Caki2 (cell line): Measurements from ENCODE around the gene CYP2D6. TPM values are rescaled to one million over a fixed set of nuclear protein-coding genes. Genes with fewer than 3 reads are reported as not detected.
"Not testable (repeated sequence)": the region's sequence is repeated elsewhere in the genome, so short reads cannot be mapped to it uniquely, and the experiment has no call there.

Experiments
- DNase-seq: peaks from one replicate; pipeline ENCODE4 v3.0.0-alpha.2; 2015; ENCODE audit warnings: low read depth
- in situ Hi-C: cut with HindIII; loops from 2 replicates; pipeline ENCODE4 v1.10.0; 2016; ENCODE audit warnings: low sequenced_read_pairs, low pct_unique_long_range_greater_than_20kb, mixed read lengths
- total RNA-seq: library from RNA; depleted of rRNA; stranded (reverse); fragments of >200 nt; shearing (Covaris generic); gene quantifications from 2 replicates; pipeline ENCODE4 v1.2.3, GENCODE V29; 2014; ENCODE audit warnings: low replicate concordance

Gene CYP2D6
- total RNA-seq, 1 experiment from 2014 or later: not detected

DNA sequence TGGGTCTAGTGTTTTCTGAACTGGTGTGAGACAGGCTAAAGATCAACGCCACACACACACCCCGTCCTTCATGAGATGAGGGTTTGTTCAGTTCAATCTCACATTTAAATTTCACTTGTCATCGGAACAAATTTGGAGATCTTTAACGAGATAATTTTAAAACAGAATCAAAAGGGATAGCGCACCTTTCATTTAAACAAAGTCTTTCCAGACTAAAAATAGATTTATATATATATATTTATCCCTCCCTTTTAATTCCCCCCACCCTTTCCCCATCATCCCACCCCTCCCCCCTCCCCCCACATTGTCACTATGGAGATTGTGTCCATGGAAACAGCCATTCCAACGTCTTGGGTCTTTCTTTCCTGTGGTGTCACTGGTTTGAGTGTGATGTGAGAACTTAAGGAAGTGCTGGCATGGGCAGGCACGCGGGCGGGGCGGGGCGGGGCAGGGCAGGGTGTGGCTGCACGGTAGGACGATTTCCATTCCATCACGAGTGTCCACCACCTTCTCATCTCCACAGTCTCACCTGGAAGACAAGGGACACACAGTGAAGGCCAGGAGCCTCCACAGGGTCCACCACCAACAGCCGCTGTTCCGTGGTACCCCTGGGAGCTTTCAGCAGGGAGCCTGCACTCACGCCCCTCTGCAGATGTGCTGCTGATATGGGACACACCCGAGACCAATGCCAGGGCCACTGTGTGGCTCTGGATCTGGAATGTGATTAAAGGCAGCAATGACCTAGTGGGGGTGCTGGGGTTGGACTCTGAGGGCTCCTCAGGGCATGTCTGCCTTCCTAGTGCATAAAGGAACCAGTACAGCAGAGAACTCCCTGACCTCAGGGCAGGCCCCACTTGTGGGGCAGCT, 30.5 kb upstream of the CYP2D6 start:
- in situ Hi-C loops: no loop called here
- peak; percentile 36 for DNase-seq

DNA sequence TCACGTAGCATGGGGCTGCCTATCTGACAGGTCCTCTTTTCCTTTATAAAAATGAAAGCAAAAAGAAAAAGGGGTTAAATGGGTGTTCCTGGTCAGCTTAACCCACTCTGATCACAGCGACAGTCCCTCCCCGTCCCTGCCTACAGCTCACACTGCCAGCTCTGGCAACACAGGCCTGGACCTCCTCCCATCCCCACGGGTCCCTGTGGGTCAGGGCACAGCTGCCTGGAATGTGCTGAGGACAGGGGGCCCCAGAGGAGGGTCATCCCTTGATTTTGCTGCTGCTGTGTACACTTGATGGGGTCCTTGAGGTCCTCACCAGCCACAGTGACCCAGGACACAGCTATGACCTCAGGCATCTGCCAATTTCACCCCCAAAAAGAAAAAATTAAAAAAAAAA, 29.6 kb upstream of the CYP2D6 start:
- no peak for DNase-seq
- in situ Hi-C loops: no loop called here

DNA sequence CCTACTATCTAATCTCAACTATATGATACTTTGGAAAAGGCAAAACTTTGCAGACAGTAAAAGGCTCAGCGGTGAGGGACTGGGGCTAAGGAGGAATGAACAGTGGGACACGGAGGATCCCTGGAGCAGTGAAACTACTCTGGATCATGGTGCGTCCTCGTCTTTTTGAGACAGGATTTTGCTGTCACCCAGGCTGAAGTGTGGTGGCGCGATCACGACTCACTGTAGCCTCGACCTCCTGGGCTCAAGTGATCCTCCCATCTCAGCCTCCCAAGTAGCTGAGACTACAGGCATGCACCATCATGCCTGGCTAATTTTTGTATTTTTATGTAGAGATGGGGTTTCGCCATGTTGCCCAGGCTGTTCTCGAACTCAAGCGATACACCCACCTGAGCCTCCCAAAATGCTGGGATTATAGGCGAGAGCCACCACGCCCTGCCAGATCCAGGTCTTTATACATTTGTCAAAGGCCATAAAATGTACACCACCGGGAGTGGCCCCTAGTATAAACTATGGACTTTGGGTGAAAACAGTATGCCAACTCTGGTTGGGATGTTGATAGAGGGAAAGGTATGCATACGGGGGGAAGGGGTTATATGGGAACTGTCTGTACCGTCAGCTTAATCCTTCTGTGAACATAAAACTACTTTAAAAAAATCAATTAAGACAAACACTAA, 28.0 kb upstream of the CYP2D6 start:
- no peak for DNase-seq
- in situ Hi-C loops: no loop called here

DNA sequence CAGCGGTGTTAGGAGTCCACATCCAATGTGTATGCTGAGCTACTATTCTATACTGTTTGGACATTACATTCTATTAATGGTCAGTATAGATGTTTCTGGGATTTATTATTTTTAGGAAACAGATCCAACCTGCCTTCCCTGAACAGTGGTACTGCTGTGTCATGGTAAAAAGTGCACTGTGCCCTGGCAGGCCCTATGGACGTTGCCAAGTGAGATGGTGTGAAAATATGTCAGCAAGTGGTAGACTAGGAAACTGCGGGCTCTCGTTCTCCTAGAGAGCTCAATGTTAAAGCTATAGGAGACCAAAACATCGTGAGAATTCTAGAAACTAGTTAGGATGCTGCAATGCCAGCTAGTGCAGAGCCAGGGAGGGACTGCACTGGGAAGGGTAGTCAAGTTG, 26.0 kb upstream of the CYP2D6 start:
- DNase-seq: no peak
- in situ Hi-C loops: no loop called here

DNA sequence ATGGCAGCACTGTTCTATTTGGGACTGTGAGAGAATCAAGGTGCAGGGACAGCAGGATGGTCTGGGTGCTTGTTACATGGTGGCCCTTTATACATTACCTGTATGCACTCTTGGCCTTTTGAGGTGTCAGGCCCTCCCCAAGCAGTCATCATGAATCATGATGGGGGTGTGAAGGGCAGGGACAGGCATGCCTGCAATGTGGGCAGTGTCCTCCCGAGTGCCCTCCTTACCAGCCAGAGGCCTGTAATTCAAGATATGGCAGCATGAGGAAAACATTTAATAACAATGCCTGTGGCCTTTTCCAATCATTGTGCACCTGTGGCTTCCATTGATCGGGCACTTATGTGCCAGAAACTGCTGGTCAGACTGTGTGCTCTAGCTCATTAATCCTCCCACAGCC, 25.5 kb upstream of the CYP2D6 start:
- in situ Hi-C loops: no loop called here

DNA sequence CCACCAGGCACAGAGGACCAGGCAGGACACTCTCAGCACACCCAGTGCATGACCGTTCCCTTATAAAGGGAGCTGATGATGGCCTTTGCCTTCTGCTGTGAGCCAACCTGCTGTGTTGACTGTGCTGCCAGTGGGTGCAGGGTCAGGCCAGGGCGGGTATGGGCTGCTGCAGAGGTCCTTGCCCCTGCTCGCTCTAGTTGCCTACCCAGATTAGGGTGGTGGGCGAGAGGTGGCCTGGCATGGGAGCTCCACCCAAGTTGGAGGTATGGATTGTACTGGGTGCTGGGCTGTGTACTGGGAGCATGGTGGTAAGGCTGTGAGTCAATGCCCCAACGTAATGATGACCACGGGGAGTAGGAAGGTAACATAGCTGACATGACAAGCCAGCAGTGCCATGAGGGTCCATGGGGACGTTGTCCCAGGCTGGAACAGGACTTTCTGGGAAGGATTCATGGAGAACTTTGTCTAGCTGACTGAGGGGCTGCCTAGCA, 24.5 kb upstream of the CYP2D6 start:
- DNase-seq: no peak
- in situ Hi-C loops: no loop called here

More for the DNA sequence above, 25.5 kb upstream of the CYP2D6 start:
- no peak for DNase-seq

DNA sequence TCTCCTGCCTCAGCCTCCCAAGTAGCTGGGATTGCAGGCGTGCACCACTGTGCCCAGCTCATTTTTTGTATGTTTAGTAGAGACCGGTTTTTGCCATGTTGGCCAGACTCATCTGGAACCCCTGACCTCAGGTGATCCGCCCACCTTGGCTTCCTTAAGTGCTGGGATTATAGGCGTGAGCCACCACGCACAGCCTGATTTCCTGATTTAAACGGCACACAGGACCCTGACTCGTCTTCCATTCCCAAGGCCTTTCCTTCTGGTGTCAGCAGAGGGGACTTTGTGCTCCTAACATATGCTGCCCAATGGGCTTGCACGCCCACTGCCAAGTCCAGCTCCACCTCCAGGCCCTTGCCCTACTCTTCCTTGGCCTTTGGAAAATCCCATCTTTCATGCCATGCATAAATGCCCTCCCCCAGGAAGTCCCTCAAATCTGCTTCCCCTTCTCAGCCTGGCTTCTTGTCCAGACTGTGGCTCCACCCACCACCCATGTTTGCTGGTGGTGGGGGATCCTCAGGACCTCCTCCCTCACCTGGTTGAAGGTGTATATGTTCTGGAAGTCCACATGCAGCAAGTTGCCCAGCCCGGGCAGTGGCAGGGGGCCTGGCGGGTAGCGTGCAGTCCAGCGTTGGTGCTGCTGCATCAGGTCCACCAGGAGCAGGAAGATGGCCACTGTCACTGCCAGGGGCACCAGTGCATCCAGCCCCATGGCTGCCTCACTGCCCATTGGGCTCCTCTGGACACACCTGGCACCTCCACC, 23.9 kb upstream of the CYP2D6 start:
- in situ Hi-C loops: no loop called here
- DNase-seq: no peak

DNA sequence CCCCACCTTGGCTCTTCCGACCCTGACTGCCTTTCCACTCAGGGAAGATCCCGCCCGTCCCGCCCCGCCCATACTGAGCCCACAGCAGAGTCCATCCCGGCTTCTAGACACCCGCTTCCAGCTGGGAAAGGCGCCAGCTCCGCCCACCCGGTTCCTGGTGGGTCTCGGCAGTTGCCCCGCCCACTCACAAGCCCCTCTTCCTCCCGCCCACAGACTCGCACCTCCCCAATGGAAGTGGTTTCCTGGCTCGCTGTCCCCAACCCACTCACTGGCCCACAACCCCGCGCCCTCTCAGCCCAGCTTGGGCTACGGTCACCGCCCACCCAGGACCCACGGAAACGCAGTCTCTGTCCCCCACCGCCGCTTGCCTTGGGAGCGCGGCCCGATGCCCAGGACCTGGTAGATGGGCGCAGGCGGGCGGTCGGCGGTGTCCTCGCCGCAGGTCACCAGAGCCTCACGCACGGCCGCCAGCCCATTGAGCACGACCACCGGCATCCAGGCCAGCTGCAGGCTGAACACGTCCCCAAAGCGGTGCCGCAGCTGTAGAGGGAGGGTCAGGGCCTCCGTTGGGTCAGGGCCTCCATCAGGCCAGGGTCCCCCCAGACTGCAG, 22.2 kb upstream of the CYP2D6 start:
- in situ Hi-C loops: no loop called here
- no peak for DNase-seq

DNA sequence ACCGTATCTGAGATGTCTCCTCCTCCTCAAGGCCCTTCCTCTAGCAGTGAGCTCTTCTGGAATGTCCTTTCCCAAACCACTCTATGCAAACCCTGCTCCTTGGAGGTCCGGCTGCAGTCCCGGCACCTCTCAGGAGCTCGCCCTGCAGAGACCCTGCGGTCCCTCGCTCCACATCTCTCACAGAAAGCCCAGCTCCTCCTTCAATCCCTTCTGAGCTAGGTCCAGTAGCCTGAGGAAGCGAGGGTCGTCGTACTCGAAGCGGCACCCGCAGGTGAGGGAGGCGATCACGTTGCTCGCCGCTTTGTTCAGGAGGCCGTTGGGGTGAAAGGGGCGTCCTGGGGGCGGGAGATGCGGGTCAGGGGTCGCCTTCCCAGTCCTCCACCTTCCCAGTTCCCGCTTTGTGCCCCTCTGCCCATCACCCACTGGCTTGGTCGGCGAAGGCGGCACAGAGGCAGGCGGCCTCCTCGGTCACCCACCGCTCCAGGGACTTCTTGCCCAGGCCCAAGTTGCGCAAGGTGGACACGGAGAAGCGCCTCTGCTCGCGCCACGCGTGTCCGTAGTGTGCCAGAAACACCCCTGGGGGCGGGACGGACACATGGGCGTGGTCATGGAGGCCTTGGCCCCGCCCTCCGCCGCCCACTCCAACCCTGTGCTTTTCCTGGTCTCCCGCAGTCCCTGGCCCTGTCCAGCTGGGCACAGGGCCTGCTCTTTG, 21.5 kb upstream of the CYP2D6 start:
- in situ Hi-C loops: no loop called here
- DNase-seq: no peak

DNA sequence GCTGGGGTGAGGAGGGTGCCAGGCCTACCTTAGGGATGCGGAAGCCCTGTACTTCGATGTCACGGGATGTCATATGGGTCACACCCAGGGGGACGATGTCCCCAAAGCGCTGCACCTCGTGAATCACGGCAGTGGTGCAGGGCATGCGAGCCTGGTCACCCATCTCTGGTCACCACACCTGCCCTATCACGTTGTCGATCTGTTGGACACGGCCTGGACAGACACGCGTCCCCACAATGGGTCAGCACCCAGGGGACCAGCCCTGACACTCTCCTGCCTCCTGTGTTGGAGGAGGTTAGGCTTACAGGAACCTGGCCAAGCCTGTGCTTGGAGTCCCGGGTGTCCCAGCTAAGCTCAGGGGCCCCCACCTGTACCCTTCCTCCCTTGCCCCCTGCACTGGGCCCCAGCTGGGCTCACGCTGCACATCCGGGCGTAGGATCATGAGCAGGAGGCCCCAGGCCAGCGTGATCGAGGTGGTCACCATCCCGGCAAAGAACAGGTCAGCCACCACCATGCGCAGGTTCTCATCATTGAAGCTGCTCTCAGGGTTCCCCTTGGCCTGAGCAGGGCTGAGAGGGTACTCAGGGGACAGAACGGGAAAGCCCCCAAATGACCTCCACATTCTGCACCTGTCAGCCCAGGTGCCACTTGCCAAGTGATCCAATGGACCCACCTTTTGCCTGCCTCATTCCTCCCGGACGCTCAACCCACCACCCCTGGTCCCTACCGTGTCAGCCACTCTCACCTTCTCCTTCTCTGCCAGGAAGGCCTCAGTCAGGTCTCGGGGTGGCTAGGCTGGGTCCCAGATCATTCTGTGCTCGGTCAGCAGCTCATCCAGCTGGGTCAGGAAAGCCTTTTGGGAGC, 20.3 kb upstream of the CYP2D6 start:
- DNase-seq: no peak

DNA sequence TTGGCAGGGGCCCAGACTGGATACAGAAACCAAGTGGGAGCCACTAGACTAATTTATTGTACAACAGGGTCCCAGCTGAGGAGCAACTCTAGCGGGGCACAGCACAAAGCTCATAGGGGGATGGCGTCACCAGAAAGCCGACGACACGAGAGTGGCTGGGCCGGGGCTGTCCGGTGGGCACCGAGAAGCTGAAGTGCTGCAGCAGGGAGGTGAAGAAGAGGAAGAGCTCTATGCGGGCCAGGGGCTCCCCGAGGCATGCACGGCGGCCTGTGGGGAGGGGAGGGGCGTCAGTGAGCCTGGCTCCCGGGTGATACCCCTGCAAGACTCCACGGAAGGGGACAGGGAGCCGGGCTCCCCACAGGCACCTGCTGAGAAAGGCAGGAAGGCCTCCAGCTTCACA, 19.2 kb upstream of the CYP2D6 start:
- in situ Hi-C loops, DNase-seq: not testable (repeated sequence)

More for the DNA sequence above, 20.3 kb upstream of the CYP2D6 start:
- in situ Hi-C loops: no loop called here

DNA sequence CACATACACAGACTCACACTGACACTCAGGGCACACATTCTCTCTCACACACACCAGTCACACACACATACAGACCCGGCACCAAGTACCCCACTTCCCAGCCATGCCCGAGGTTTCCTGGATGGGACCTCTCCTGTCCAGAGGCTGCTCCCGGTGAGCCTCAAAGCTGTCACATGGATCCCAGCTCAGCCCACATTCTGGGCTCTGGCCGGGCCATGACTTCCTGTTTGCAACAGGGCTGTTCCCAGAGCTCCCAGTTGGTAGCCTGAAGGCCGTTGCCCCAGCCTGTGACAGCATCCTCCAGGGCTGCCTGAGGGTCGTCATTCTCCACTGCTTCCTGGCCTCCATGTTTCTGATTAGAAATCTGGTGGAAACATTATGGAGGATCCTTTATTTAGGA, 14.6 kb upstream of the CYP2D6 start:
- in situ Hi-C loops: no loop called here
- no peak for DNase-seq

DNA sequence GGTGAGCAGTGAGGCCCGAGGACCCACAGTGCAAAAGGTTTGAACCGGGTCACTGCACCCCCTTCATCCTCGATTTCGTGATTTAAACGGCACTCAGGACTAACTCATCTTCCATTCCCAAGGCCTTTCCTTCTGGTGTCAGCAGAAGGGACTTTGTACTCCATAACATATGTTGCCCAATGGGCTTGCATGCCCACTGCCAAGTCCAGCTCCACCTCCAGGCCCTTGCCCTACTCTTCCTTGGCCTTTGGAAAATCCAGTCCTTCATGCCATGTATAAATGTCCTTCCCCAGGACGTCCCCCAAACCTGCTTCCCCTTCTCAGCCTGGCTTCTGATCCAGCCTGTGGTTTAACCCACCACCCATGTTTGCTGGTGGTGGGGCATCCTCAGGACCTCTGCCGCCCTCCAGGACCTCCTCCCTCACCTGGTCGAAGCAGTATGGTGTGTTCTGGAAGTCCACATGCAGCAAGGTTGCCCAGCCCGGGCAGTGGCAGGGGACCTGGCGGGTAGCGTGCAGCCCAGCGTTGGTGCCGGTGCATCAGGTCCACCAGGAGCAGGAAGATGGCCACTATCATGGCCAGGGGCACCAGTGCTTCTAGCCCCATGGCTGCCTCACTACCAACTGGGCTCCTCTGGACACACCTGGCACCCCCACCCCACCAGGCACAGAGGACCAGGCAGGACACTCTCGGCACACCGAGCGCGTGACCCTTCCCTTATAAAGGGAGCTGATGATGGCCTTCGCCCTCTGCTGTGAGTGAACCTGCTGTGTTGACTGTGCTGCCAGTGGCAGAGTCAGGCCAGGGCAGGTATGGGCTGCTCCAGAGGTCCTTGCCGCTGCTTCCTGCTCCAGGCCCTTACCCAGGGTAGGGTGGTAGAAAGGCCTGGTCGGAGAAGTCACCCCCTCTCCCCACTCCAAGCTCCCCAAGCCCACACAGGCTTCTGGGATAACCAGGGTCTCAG, 13.5 kb upstream of the CYP2D6 start:
- DNase-seq, in situ Hi-C loops: not testable (repeated sequence)

DNA sequence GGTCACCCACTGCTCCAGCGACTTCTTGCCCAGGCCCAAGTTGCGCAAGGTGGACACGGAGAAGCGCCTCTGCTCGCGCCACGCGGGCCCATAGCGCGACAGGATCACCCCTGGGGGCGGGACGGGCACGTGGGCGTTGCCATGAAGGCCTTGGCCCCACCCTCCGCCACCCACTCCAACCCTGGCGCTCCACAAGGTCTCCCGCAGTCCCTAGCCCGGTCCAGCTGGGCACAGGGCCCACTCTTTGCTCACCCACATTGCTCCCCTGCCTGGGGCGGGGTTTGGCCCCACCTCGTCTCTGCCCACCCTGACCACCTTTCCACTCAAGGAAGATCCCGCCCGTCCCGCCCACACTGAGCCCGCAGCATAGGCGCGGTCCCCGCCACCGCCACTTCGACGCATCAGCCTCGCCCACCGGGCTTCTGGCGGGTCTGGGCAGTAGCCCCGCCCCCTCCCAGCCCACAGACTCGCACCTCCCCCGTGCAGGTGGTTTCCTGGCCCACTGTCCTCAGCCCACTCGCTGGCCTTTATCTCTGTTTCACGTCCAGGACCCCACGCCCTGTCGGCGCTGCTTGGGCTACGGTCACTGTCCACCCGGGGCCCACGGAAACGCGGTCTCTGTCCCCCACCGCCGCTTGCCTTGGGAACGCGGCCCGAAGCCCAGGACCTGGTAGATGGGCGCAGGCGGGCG, 12.3 kb upstream of the CYP2D6 start:
- in situ Hi-C loops: no loop called here

DNA sequence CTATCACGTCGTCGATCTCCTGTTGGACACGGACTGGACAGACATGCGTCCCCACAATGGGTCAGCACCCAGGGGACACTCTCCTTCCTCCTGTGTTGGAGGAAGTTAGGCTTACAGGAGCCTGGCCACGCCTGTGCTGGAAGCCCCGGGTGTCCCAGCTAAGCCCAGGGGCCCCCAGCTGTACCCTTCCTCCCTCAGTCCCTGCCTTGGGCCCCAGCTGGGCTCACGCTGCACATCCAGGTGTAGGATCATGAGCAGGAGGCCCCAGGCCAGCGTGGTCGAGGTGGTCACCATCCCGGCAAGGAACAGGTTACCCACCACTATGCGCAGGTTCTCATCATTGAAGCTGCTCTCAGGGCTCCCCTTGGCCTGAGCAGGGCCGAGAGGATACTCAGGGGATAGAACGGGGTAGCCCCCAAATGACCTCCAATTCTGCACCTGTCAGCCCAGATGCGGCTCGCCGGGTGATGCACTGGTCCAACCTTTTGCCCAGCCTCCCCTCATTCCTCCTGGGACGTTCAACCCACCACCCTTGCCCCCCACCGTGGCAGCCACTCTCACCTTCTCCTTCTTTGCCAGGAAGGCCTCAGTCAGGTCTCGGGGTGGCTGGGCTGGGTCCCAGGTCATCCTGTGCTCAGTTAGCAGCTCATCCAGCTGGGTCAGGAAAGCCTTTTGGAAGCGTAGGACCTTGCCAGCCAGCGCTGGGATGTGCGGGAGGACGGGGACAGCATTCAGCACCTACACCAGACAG, 10.9 kb upstream of the CYP2D6 start:
- DNase-seq, in situ Hi-C loops: not testable (repeated sequence)

More for the DNA sequence above, 12.3 kb upstream of the CYP2D6 start:
- no peak for DNase-seq
